IMR-90 (cell line): ENCODE measurements around the gene SH3RF3. TPM values are rescaled to one million over a fixed set of nuclear protein-coding genes. Genes with fewer than 3 reads are reported as not detected.

Source experiments
- ATAC-seq: fragments of 200-7000 bp; cut with Tn5 transposase; 2 replicates; pipeline ENCODE4 v1.9.1; 2020; ENCODE audit warnings: low read depth, mild to moderate bottlenecking, moderate library complexity
- BruUV-seq: library from RNA; stranded (reverse); fragments of 400-500 nt; replicated peaks from 2 replicates; lab custom pipeline; 2021; lab: Mats Ljungman, UMichigan
- CTCF ChIA-PET: fragments of 300-600 bp; formaldehyde crosslinking; extraction: SDS; loops from one replicate; lab custom pipeline; 2021; ENCODE audit warnings: antibody characterized with exemption; lab: Yijun Ruan, JAX
- POLR2A ChIA-PET: fragments of 300-600 bp; sonication (Branson Sonifier 250); formaldehyde crosslinking; loops from one replicate; lab custom pipeline; 2022; ENCODE audit warnings: antibody characterized with exemption; ENCODE audit not compliant: unreplicated experiment; lab: Charles Lee
- DNase-seq: peaks from one replicate; pipeline ENCODE4 v3.0.0; 2013
- H2AFZ ChIP-seq: replicated peaks from 2 replicates; pipeline ENCODE3; 2013; ENCODE audit warnings: low read length, mild to moderate bottlenecking; ENCODE audit not compliant: poor library complexity
- H2AK5ac ChIP-seq: 2 replicates; pipeline ENCODE4 v1.6.1; 2013; ENCODE audit warnings: low read depth, low read length, inconsistent platforms
- H2AK9ac ChIP-seq: replicated peaks from 2 replicates; pipeline ENCODE3; 2013; ENCODE audit warnings: mild to moderate bottlenecking, low read depth, low read length, moderate library complexity; ENCODE audit not compliant: poor library complexity
- H2BK120ac ChIP-seq: 2 replicates; pipeline ENCODE4 v1.6.1; 2013; ENCODE audit warnings: low read depth, low read length, inconsistent platforms
- H2BK15ac ChIP-seq: 3 replicates; pipeline ENCODE4 v1.6.1; 2013; ENCODE audit warnings: low read depth, low read length, inconsistent platforms
- H2BK20ac ChIP-seq: 2 replicates; pipeline ENCODE4 v1.6.1; 2013; ENCODE audit warnings: low read depth, mild to moderate bottlenecking, inconsistent platforms, low read length, moderate library complexity
- H2BK5ac ChIP-seq: 2 replicates; pipeline ENCODE4 v1.6.1; 2013; ENCODE audit warnings: mild to moderate bottlenecking, low read depth, low read length, inconsistent platforms; ENCODE audit not compliant: poor library complexity, severe bottlenecking
- H3K14ac ChIP-seq: replicated peaks from 2 replicates; pipeline ENCODE4 v1.6.1; 2013; ENCODE audit warnings: low read depth, low read length, inconsistent platforms
- H3K18ac ChIP-seq: 2 replicates; pipeline ENCODE4 v1.6.1; 2013; ENCODE audit warnings: low read depth, low read length, control low read depth
- H3K23ac ChIP-seq: 2 replicates; pipeline ENCODE4 v1.6.1; 2013; ENCODE audit warnings: low read depth, low read length, inconsistent platforms
- H3K27ac ChIP-seq: 2 replicates; pipeline ENCODE4 v1.5.1; 2013; ENCODE audit warnings: mild to moderate bottlenecking, control low read depth, low read length; ENCODE audit not compliant: insufficient read depth
- H3K27me3 ChIP-seq: 2 replicates; pipeline ENCODE4 v1.6.1; 2013; ENCODE audit warnings: low read length; ENCODE audit not compliant: control insufficient read depth, insufficient read depth
- H3K36me3 ChIP-seq: 2 replicates; pipeline ENCODE4 v1.6.1; 2013; ENCODE audit warnings: low read length, mixed read lengths; ENCODE audit not compliant: control insufficient read depth, insufficient read depth
- H3K4ac ChIP-seq: 2 replicates; pipeline ENCODE4 v1.6.1; 2013; ENCODE audit warnings: low read depth, low read length, inconsistent platforms
- H3K4me1 ChIP-seq: 2 replicates; pipeline ENCODE4 v1.6.1; 2013; ENCODE audit warnings: low read length, mixed read lengths; ENCODE audit not compliant: control insufficient read depth, insufficient read depth
- H3K4me2 ChIP-seq: 2 replicates; pipeline ENCODE4 v1.6.1; 2013; ENCODE audit warnings: low read depth, mild to moderate bottlenecking, control low read depth, low read length, moderate library complexity
- H3K4me3 ChIP-seq: 2 replicates; pipeline ENCODE4 v1.5.1; 2013; ENCODE audit warnings: low read depth, mild to moderate bottlenecking, control low read depth, low read length, moderate library complexity; ENCODE audit not compliant: insufficient read depth
- H3K56ac ChIP-seq: 2 replicates; pipeline ENCODE4 v1.6.1; 2013; ENCODE audit warnings: low read length, inconsistent platforms; ENCODE audit not compliant: insufficient read depth; ENCODE audit errors: extremely low read depth
- H3K79me1 ChIP-seq, 2 experiments: 2 replicates each; pipeline ENCODE4 v1.6.1; 2013; ENCODE audit warnings: low read length in 2 of 2, inconsistent platforms in 1 of 2, low read depth in 1 of 2
- H3K9ac ChIP-seq: 2 replicates; pipeline ENCODE4 v1.6.1; 2013; ENCODE audit warnings: low read depth, low read length, control low read depth
- H3K9me1 ChIP-seq: 2 replicates; pipeline ENCODE4 v1.6.1; 2013; ENCODE audit warnings: low read length, inconsistent platforms; ENCODE audit not compliant: insufficient read depth
- H3K9me3 ChIP-seq: 2 replicates; pipeline ENCODE4 v1.6.1; 2013; ENCODE audit warnings: low read length; ENCODE audit not compliant: control insufficient read depth, insufficient read depth
- H4K20me1 ChIP-seq: 2 replicates; pipeline ENCODE4 v1.6.1; 2013; ENCODE audit warnings: low read length, inconsistent platforms; ENCODE audit not compliant: insufficient read depth
- H4K5ac ChIP-seq: 2 replicates; pipeline ENCODE4 v1.6.1; 2013; ENCODE audit warnings: mild to moderate bottlenecking, low read depth, low read length, control low read depth
- H4K8ac ChIP-seq, 2 experiments: 2 replicates each; pipeline ENCODE4 v1.6.1; 2013; ENCODE audit warnings: low read depth in 2 of 2, low read length in 2 of 2, control low read depth in 1 of 2, inconsistent platforms in 1 of 2
- H4K91ac ChIP-seq: 2 replicates; pipeline ENCODE4 v1.6.1; 2013; ENCODE audit warnings: low read depth, low read length, inconsistent platforms; ENCODE audit not compliant: insufficient read depth
- BHLHE40 ChIP-seq: fragments of 150-350 bp; IDR thresholded peaks from 2 replicates; pipeline ENCODE4 v1.6.1; 2016; ENCODE audit warnings: mild to moderate bottlenecking, low read depth, low read length
- CEBPB ChIP-seq: IDR thresholded peaks from 2 replicates; pipeline ENCODE4 v1.6.1; 2012; ENCODE audit warnings: low read depth, low read length, improper control_type of control experiment
- CHD1 ChIP-seq: IDR thresholded peaks from 2 replicates; pipeline ENCODE4 v1.6.1; 2012; ENCODE audit warnings: low read depth, low read length, improper control_type of control experiment
- FOS ChIP-seq: fragments of 150-350 bp; IDR thresholded peaks from 2 replicates; pipeline ENCODE4 v1.6.1; 2016; ENCODE audit warnings: low read depth, low read length
- MAFK ChIP-seq: IDR thresholded peaks from 2 replicates; pipeline ENCODE4 v1.6.1; 2012; ENCODE audit warnings: low read depth, low read length, improper control_type of control experiment
- MAZ ChIP-seq: IDR thresholded peaks from 2 replicates; pipeline ENCODE4 v1.6.1; 2012; ENCODE audit warnings: low read depth, mild to moderate bottlenecking, low read length, improper control_type of control experiment, moderate library complexity, borderline replicate concordance
- MXI1 ChIP-seq: IDR thresholded peaks from 2 replicates; pipeline ENCODE4 v1.6.1; 2012; ENCODE audit warnings: low read depth, mild to moderate bottlenecking, low read length, moderate library complexity, borderline replicate concordance
- NFE2L2 ChIP-seq: fragments of 150-350 bp; IDR thresholded peaks from 2 replicates; pipeline ENCODE4 v1.6.1; 2016; ENCODE audit warnings: low read depth, mild to moderate bottlenecking, low read length
- POLR2A ChIP-seq: IDR thresholded peaks from 2 replicates; pipeline ENCODE4 v1.6.1; 2012; ENCODE audit warnings: mild to moderate bottlenecking, low read depth, low read length
- RAD21 ChIP-seq: IDR thresholded peaks from 2 replicates; pipeline ENCODE4 v1.6.1; 2012; ENCODE audit warnings: low read length, improper control_type of control experiment
- RCOR1 ChIP-seq: IDR thresholded peaks from 2 replicates; pipeline ENCODE4 v1.6.1; 2012; ENCODE audit warnings: mild to moderate bottlenecking, low read length, improper control_type of control experiment; ENCODE audit not compliant: insufficient replicate concordance
- RFX5 ChIP-seq: IDR thresholded peaks from 2 replicates; pipeline ENCODE4 v1.8.0; 2012; ENCODE audit warnings: low read depth, mild to moderate bottlenecking, low read length, moderate library complexity
- SMC3 ChIP-seq: fragments of 150-350 bp; IDR thresholded peaks from 2 replicates; pipeline ENCODE4 v1.6.1; 2016; ENCODE audit warnings: low read depth, mild to moderate bottlenecking, antibody characterized with exemption, low read length, moderate library complexity
- WGBS, 2 experiments: methylation state at CpG; one replicate each; pipeline versions ENCODE4 v1.1.5 to v1.1.7; 2013; ENCODE audit warnings: missing lambda C conversion rate in 2 of 2; ENCODE audit not compliant: insufficient read length in 1 of 2; ENCODE audit errors: extremely low coverage in 2 of 2; 5-methylcytosine and 5-hydroxymethylcytosine counted together
- dilution Hi-C: fragments of 300-500 bp; cut with HindIII; formaldehyde crosslinking; loops from one replicate; pipeline ENCODE4 v1.14.3; 2018; ENCODE audit warnings: low sequenced_read_pairs; ENCODE audit not compliant: unreplicated experiment
- in situ Hi-C: fragments of 300-500 bp; cut with MboI; formaldehyde crosslinking; loops from 3 replicates; pipeline ENCODE4 v1.14.3; 2019; ENCODE audit warnings: low sequenced_read_pairs, inconsistent platforms, mixed read lengths
- intact Hi-C: fragments of 100-400 bp; cut with micrococcal nuclease; formaldehyde crosslinking; loops from 2 replicates; pipeline ENCODE4 v1.10.0; 2022
- polyA plus RNA-seq, 3 experiments: library from polyadenylated mRNA; depleted of rRNA; stranded (reverse); fragments of >200 nt; gene quantifications; 2 replicates each; pipeline ENCODE4 v1.2.3, GENCODE V29; 2012; ENCODE audit warnings: low replicate concordance in 1 of 3
- total RNA-seq: library from RNA; depleted of rRNA; stranded (reverse); fragments of >200 nt; gene quantifications from 2 replicates; pipeline ENCODE4 v1.2.3, GENCODE V29; 2012
- TF ChIP-seq, protein P1 (sequence below): fragments of 150-350 bp; IDR thresholded peaks from 2 replicates; pipeline ENCODE4 v1.6.1; 2016; ENCODE audit warnings: low read depth, mild to moderate bottlenecking, low read length, moderate library complexity, borderline replicate concordance
- TF ChIP-seq, protein P2 (sequence below): fragments of 150-350 bp; IDR thresholded peaks from 2 replicates; pipeline ENCODE4 v1.6.1; 2017; ENCODE audit warnings: mild to moderate bottlenecking, antibody characterized with exemption, low read length, low read depth
- TF ChIP-seq, protein P3 (sequence below): conservative IDR thresholded peaks from 2 replicates; pipeline ENCODE4 v1.5.1; 2012; ENCODE audit warnings: mild to moderate bottlenecking, low read depth, low read length, improper control_type of control experiment

SH3RF3 gene
- total and polyA plus RNA-seq, 2 of the 4 experiments (the other 2 are of a cell fraction) = 3.4 to 5.3 TPM

DNA sequence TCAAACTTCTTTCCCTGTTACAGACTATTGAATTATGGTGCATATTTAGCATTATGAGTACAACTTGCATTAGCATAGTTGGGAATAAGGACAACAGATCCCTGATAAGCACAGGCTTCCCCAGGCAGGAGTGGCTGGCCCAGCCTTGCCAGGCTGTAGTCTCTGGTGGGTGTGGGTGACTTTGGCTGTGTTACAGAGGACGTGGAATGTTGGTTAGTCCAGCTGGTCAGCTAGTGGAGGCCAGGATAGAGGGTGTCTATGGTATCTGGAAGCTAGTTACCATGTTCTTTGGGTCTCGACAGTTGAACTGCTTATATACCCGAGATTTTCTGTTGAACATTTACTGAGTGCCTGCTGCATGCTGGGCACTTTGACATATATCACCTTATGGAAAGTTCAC lies 4.7 kb downstream of the SH3RF3 start:
- Histone ChIP-seq H3K9me1 (peaks cover 22% of the 10 kb centered on the region), H3K9me3 (no peaks in the 10 kb centered on the region), H2AFZ (no peak overlapping the region), H3K9ac (no peak overlapping the region), H3K4ac (peak overlapping the region; percentile 27; the same call in 1 of the 2 replicates), H3K18ac (no peak overlapping the region), H3K14ac (0 out of 2 replicates have a peak overlapping the region, but pooled peaks have one; percentile 49), H3K79me1 (peaks cover 18 to 78% of the 10 kb centered on the region in 2 experiments; a peak in 3 of 4 replicates), H4K5ac (no peak overlapping the region), H2BK5ac (no peak overlapping the region), H3K27me3 (no peaks in the 10 kb centered on the region), H3K27ac (no peak overlapping the region), H3K56ac (no peak overlapping the region), H2AK5ac (peak overlapping the region; percentile 40; the same call in 1 of the 2 replicates), H3K4me3 (no peak overlapping the region), H3K4me2 (no peak overlapping the region), H4K8ac (no peak overlapping the region), H4K20me1 (peaks cover 87% of the 10 kb centered on the region), H2BK120ac (no peak overlapping the region), H2BK20ac (no peak overlapping the region), H3K36me3 (no peaks in the 10 kb centered on the region), H4K91ac (no peak overlapping the region), H3K4me1 (peaks cover 10% of the 10 kb centered on the region), H3K23ac (peak overlapping the region; percentile 71; the same call in 1 of the 2 replicates), H2AK9ac (no peak overlapping the region), H2BK15ac (no peak overlapping the region)
- intact Hi-C loops (no loop called here), dilution Hi-C loops (no loop called here), in situ Hi-C loops (loop anchor here (10.0 to 25.0 kb wide), 2 partner anchors 81 to 204 kb away; no protein-coding TSS in a partner anchor)
- ATAC-seq (no peak), DNase-seq (no peak)
- 92% methylated on average over 3 of the region's 3 CpGs; no CpG with 5 or more reads in 1 of the 2 experiments for WGBS, 2 experiments
- no TSS peak for BruUV-seq
- POLR2A ChIA-PET = no interaction called here
- TF ChIP-seq BHLHE40 = no peak
- TF ChIP-seq SMC3 = no peak
- TF ChIP-seq MXI1 = no peak
- no peak for TF ChIP-seq MAFK
- no peak for TF ChIP-seq RCOR1
- TF ChIP-seq CHD1 = no peak
- no peak for TF ChIP-seq RFX5
- TF ChIP-seq POLR2A = no peak
- TF ChIP-seq, protein P1, sequence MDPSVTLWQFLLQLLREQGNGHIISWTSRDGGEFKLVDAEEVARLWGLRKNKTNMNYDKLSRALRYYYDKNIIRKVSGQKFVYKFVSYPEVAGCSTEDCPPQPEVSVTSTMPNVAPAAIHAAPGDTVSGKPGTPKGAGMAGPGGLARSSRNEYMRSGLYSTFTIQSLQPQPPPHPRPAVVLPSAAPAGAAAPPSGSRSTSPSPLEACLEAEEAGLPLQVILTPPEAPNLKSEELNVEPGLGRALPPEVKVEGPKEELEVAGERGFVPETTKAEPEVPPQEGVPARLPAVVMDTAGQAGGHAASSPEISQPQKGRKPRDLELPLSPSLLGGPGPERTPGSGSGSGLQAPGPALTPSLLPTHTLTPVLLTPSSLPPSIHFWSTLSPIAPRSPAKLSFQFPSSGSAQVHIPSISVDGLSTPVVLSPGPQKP = no peak
- TF ChIP-seq, protein P2, sequence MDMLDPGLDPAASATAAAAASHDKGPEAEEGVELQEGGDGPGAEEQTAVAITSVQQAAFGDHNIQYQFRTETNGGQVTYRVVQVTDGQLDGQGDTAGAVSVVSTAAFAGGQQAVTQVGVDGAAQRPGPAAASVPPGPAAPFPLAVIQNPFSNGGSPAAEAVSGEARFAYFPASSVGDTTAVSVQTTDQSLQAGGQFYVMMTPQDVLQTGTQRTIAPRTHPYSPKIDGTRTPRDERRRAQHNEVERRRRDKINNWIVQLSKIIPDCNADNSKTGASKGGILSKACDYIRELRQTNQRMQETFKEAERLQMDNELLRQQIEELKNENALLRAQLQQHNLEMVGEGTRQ = no peak
- TF ChIP-seq, protein P3, sequence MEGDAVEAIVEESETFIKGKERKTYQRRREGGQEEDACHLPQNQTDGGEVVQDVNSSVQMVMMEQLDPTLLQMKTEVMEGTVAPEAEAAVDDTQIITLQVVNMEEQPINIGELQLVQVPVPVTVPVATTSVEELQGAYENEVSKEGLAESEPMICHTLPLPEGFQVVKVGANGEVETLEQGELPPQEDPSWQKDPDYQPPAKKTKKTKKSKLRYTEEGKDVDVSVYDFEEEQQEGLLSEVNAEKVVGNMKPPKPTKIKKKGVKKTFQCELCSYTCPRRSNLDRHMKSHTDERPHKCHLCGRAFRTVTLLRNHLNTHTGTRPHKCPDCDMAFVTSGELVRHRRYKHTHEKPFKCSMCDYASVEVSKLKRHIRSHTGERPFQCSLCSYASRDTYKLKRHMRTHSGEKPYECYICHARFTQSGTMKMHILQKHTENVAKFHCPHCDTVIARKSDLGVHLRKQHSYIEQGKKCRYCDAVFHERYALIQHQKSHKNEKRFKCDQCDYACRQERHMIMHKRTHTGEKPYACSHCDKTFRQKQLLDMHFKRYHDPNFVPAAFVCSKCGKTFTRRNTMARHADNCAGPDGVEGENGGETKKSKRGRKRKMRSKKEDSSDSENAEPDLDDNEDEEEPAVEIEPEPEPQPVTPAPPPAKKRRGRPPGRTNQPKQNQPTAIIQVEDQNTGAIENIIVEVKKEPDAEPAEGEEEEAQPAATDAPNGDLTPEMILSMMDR = no peak
- TF ChIP-seq FOS = no peak
- no peak for TF ChIP-seq RAD21
- TF ChIP-seq NFE2L2 = no peak
- no peak for TF ChIP-seq CEBPB
- no peak for TF ChIP-seq MAZ
- CTCF ChIA-PET = no interaction called here
